HS-5 (cell line): ENCODE measurements around the gene UBA3.
A peak's percentile ranks its signal among the peaks of the same experiment; 100 is the strongest.

Source experiments
- DNase-seq: peaks from one replicate; pipeline ENCODE4 v3.0.0-alpha.2; 2012; ENCODE audit warnings: low read depth

The UBA3 gene

GRCh38 chr3:69065318-69065964, 14.7 kb downstream of the UBA3 start:
- no peak for DNase-seq

- DNase-seq, result no peak
These were observed 16.5 kb downstream of the UBA3 start for GRCh38 chr3:69063636-69064035.

- no peak for DNase-seq
These were observed 20.5 kb downstream of the UBA3 start for GRCh38 chr3:69059688-69060087.

- DNase-seq, result no peak
These were observed 21.3 kb downstream of the UBA3 start for GRCh38 chr3:69058947-69059224.

GRCh38 chr3:69058180-69058946, 21.8 kb downstream of the UBA3 start:
- DNase-seq, result no peak

- DNase-seq, result no peak
These were observed 27.7 kb downstream of the UBA3 start for GRCh38 chr3:69052472-69052898.

GRCh38 chr3:69051756-69052471, 28.3 kb downstream of the UBA3 start, which contains the start of gene TMF1:
Gene TMF1 (minus strand): TSS chr3:69052333. CDS start chr3:69052086, 247 bp downstream.
- peak; percentile 95 for DNase-seq

GRCh38 chr3:69048990-69049389, 31.2 kb downstream of the UBA3 start:
- no peak for DNase-seq

- no peak for DNase-seq
These were observed 35.6 kb downstream of the UBA3 start for GRCh38 chr3:69044608-69045007.

- peak; percentile 72 for DNase-seq
These were observed 46.7 kb downstream of the UBA3 start for GRCh38 chr3:69033470-69033869.

- no peak for DNase-seq
These were observed 47.4 kb downstream of the UBA3 start for GRCh38 chr3:69032737-69033136.

- peak; percentile 52 for DNase-seq
These were observed 48.0 kb downstream of the UBA3 start for GRCh38 chr3:69032142-69032541.

GRCh38 chr3:69031635-69032034, 48.5 kb downstream of the UBA3 start:
- no peak for DNase-seq

- DNase-seq, result no peak
These were observed 59.3 kb downstream of the UBA3 start for GRCh38 chr3:69020857-69021256.

GRCh38 chr3:69020424-69020823, 59.7 kb downstream of the UBA3 start:
- DNase-seq, result no peak

- DNase-seq, result no peak
These were observed 63.3 kb downstream of the UBA3 start for GRCh38 chr3:69016901-69017300.

- DNase-seq, result no peak
These were observed 64.1 kb downstream of the UBA3 start for GRCh38 chr3:69016102-69016501.

- DNase-seq, result no peak
These were observed 66.1 kb downstream of the UBA3 start for GRCh38 chr3:69014022-69014580.

GRCh38 chr3:69013253-69014021, 66.7 kb downstream of the UBA3 start, which contains the start of gene EOGT:
Gene EOGT (minus strand): TSS chr3:69013684. CDS start chr3:69009846, 3,838 bp downstream.
- DNase-seq, result peak; percentile 51

GRCh38 chr3:69012800-69013252, 67.3 kb downstream of the UBA3 start:
- DNase-seq, result no peak

GRCh38 chr3:69012100-69012799, 67.9 kb downstream of the UBA3 start:
- DNase-seq, result no peak
